Measurements from ENCODE around the gene AGAP1.

DNA sequence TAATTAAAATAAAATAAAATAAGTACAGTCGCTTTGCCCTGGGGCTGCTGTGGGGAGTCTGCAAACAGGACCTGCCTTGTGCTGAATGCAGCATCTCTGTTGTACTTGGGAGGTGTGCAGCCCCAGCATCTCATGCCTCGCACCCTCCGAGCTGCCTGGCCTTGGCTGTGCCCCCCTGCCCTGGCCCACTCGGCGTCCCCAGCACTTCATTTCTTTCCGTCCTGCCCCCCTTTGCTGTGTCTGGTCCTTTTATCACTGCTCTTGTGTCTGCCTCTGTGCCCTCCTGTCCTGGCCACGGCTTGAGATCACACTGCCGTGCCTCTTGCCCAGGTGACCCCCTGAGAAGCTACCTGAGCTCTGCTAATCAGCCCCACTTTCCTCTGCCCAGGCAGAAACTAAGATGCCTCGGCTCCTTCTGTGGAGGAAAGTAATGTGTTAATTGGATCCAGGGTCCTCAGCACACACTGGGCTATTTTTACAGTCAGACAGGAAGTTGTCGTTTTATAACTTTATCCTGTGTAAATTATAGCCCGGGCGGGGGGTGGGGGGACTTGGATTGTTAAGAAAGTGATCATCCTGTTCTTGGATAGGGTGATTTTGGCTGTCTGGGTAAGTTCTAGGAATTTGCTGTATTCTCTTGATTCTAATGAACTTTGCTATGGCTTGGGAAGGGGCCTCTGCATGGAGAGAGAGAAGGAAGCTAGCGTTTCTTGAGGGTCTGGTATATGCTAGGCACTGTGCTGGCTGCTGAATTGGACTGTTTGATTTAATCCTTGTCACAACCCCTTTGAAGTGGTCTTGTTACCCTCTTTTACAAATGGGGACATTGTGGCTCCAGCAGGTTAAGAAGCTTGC, 69.4 kb downstream of the AGAP1 start:
- TF ChIP-seq CTCF (IDR thresholded peaks at IDR 0.05; ENCODE audit: extremely low read depth in 1 of 2, insufficient read depth in 1 of 2, low read depth in 1 of 2, low read length in 2 of 2) = no peak
- TF ChIP-seq POLR2AphosphoS5 (IDR thresholded peaks at IDR 0.05; ENCODE audit: insufficient read depth, low read depth, low read length) = no peak
- TF ChIP-seq POLR2A (IDR thresholded peaks at IDR 0.05; ENCODE audit: low read depth, low read length) = no peak
- TF ChIP-seq, protein P1, sequence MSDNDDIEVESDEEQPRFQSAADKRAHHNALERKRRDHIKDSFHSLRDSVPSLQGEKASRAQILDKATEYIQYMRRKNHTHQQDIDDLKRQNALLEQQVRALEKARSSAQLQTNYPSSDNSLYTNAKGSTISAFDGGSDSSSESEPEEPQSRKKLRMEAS (IDR thresholded peaks at IDR 0.05; ENCODE audit: insufficient read depth, insufficient read length) = no peak
- no peak for TF ChIP-seq FOS (IDR thresholded peaks at IDR 0.05; ENCODE audit: borderline replicate concordance, insufficient read depth, low read length)
- no peak for TF ChIP-seq EZH2 (IDR thresholded peaks at IDR 0.05; ENCODE audit: borderline replicate concordance, low read depth, low read length, severe bottlenecking)
- no peak for TF ChIP-seq MYC (IDR thresholded peaks at IDR 0.05; ENCODE audit: low read depth, low read length)
- TF ChIP-seq GATA2 (IDR thresholded peaks at IDR 0.05; ENCODE audit: insufficient read depth, insufficient read length, low read depth, low read length) = no peak
- no peak for TF ChIP-seq JUN (IDR thresholded peaks at IDR 0.05; ENCODE audit: borderline replicate concordance, insufficient read depth, insufficient read length, low read depth)

Data from endothelial cell of umbilical vein (primary cell).